H9 (cell line): Measurements from ENCODE around the gene AFAP1L2. TPM values are rescaled to one million over a fixed set of nuclear protein-coding genes. Genes with fewer than 3 reads are reported as not detected.

Experiments used
- DNase-seq: peaks from one replicate; pipeline ENCODE4 v3.0.0-alpha.2; 2017
- H2AFZ ChIP-seq: one replicate; pipeline ENCODE4 v1.6.1; 2013; ENCODE audit warnings: mild to moderate bottlenecking, low read length, control low read depth, moderate library complexity
- H2AK5ac ChIP-seq: 2 replicates; pipeline ENCODE4 v1.6.1; 2013; ENCODE audit warnings: low read length, control low read depth, mixed read lengths; ENCODE audit not compliant: insufficient read length
- H2BK120ac ChIP-seq: one replicate; pipeline ENCODE4 v1.6.1; 2013; ENCODE audit warnings: low read depth, mild to moderate bottlenecking, low read length, control low read depth, inconsistent platforms; ENCODE audit not compliant: poor library complexity, severe bottlenecking
- H2BK12ac ChIP-seq: 2 replicates; pipeline ENCODE4 v1.6.1; 2013; ENCODE audit warnings: low read length, control low read depth, mixed read lengths, low read depth; ENCODE audit not compliant: insufficient read length
- H2BK15ac ChIP-seq: 2 replicates; pipeline ENCODE4 v1.6.1; 2013; ENCODE audit warnings: low read depth, low read length, control low read depth
- H2BK20ac ChIP-seq: one replicate; pipeline ENCODE4 v1.6.1; 2013; ENCODE audit warnings: low read depth, mild to moderate bottlenecking, low read length, control low read depth, inconsistent platforms; ENCODE audit not compliant: poor library complexity, severe bottlenecking
- H2BK5ac ChIP-seq: 2 replicates; pipeline ENCODE4 v1.6.1; 2013; ENCODE audit warnings: low read length, control low read depth, mixed read lengths; ENCODE audit not compliant: insufficient read length
- H3K14ac ChIP-seq: 2 replicates; pipeline ENCODE4 v1.6.1; 2013; ENCODE audit warnings: low read length, control low read depth; ENCODE audit not compliant: insufficient read depth
- H3K18ac ChIP-seq: 2 replicates; pipeline ENCODE4 v1.6.1; 2013; ENCODE audit warnings: low read depth, mild to moderate bottlenecking, mixed read lengths, low read length, control low read depth; ENCODE audit not compliant: insufficient read length
- H3K23ac ChIP-seq: 2 replicates; pipeline ENCODE4 v1.6.1; 2013; ENCODE audit warnings: low read length, control low read depth, mixed read lengths, low read depth; ENCODE audit not compliant: insufficient read length
- H3K23me2 ChIP-seq: 2 replicates; pipeline ENCODE4 v1.6.1; 2013; ENCODE audit warnings: low read depth, mild to moderate bottlenecking, mixed read lengths, low read length, control low read depth; ENCODE audit not compliant: insufficient read length, poor library complexity, severe bottlenecking
- H3K27ac ChIP-seq: 2 replicates; pipeline ENCODE4 v1.5.1; 2013; ENCODE audit warnings: low read length, control low read depth, mixed read lengths, low read depth; ENCODE audit not compliant: insufficient read length
- H3K27me3 ChIP-seq: 2 replicates; pipeline ENCODE4 v1.6.1; 2013; ENCODE audit warnings: low read length, control low read depth, inconsistent platforms; ENCODE audit not compliant: insufficient read depth
- H3K4ac ChIP-seq: 2 replicates; pipeline ENCODE4 v1.6.1; 2013; ENCODE audit warnings: low read depth, mild to moderate bottlenecking, control low read depth, inconsistent platforms, low read length, moderate library complexity
- H3K4me1 ChIP-seq: 2 replicates; pipeline ENCODE4 v1.6.1; 2013; ENCODE audit warnings: low read length, control low read depth, inconsistent platforms; ENCODE audit not compliant: insufficient read depth
- H3K4me2 ChIP-seq: 2 replicates; pipeline ENCODE4 v1.6.1; 2013; ENCODE audit warnings: low read length, control low read depth, mixed read lengths; ENCODE audit not compliant: insufficient read length, insufficient read depth
- H3K56ac ChIP-seq: 2 replicates; pipeline ENCODE4 v1.6.1; 2013; ENCODE audit warnings: low read depth, mild to moderate bottlenecking, mixed read lengths, low read length, control low read depth; ENCODE audit not compliant: insufficient read length
- H3K79me1 ChIP-seq: 2 replicates; pipeline ENCODE4 v1.6.1; 2013; ENCODE audit warnings: low read depth, mild to moderate bottlenecking, moderate library complexity, low read length, control low read depth, inconsistent platforms; ENCODE audit not compliant: insufficient read depth, poor library complexity, severe bottlenecking
- H3K79me2 ChIP-seq: 2 replicates; pipeline ENCODE4 v1.6.1; 2013; ENCODE audit warnings: low read length, control low read depth, inconsistent platforms; ENCODE audit not compliant: insufficient read depth
- H3K9ac ChIP-seq: 2 replicates; pipeline ENCODE4 v1.6.1; 2013; ENCODE audit warnings: low read length, control low read depth, mixed read lengths; ENCODE audit not compliant: insufficient read length; ENCODE audit errors: extremely low read depth
- H3K9me3 ChIP-seq: one replicate; pipeline ENCODE4 v1.6.1; 2013; ENCODE audit warnings: low read depth, low read length, inconsistent platforms; ENCODE audit not compliant: control insufficient read depth
- H3T11ph ChIP-seq: one replicate; pipeline ENCODE4 v1.6.1; 2013; ENCODE audit warnings: mild to moderate bottlenecking, low read length, control low read depth, inconsistent platforms
- H4K20me1 ChIP-seq: one replicate; pipeline ENCODE4 v1.6.1; 2013; ENCODE audit not compliant: control insufficient read depth, insufficient read length, insufficient read depth
- H4K5ac ChIP-seq: 2 replicates; pipeline ENCODE4 v1.6.1; 2013; ENCODE audit warnings: low read depth, mild to moderate bottlenecking, mixed read lengths, low read length, control low read depth; ENCODE audit not compliant: insufficient read length
- H4K8ac ChIP-seq: replicated peaks from 2 replicates; pipeline ENCODE4 v1.6.1; 2013; ENCODE audit warnings: low read length, control low read depth, mixed read lengths, low read depth; ENCODE audit not compliant: insufficient read length
- H4K91ac ChIP-seq: 2 replicates; pipeline ENCODE4 v1.6.1; 2013; ENCODE audit warnings: low read depth, mild to moderate bottlenecking, moderate library complexity, mixed read lengths, low read length, control low read depth; ENCODE audit not compliant: insufficient read length
- H3K27ac Mint-ChIP-seq, 3 experiments: 2 replicates in 2 of 3; 3 replicates in 1 of 3; pipeline ENCODE4 v1.8.0; 2020 to 2021; ENCODE audit warnings: mixed read lengths in 3 of 3, mild to moderate bottlenecking in 1 of 3, moderate library complexity in 1 of 3
- H3K27me3 Mint-ChIP-seq: 2 replicates; pipeline ENCODE4 v1.8.0; 2021; ENCODE audit warnings: low read depth, mild to moderate bottlenecking, moderate library complexity, mixed read lengths
- H3K36me3 Mint-ChIP-seq, 3 experiments: 2 replicates in 2 of 3; 3 replicates in 1 of 3; pipeline ENCODE4 v1.8.0; 2020 to 2021; ENCODE audit warnings: low read depth in 3 of 3, mixed read lengths in 3 of 3; ENCODE audit not compliant: insufficient read depth in 1 of 3
- H3K4me1 Mint-ChIP-seq, 2 experiments: 2 replicates each; pipeline ENCODE4 v1.8.0; 2020; ENCODE audit warnings: mixed read lengths in 2 of 2
- H3K4me3 Mint-ChIP-seq, 2 experiments: 2 replicates in 1 of 2; 3 replicates in 1 of 2; pipeline ENCODE4 v1.8.0; 2020 to 2021; ENCODE audit warnings: mild to moderate bottlenecking in 2 of 2, mixed read lengths in 2 of 2, moderate library complexity in 1 of 2
- H3K9me3 Mint-ChIP-seq, 2 experiments: 2 replicates in 1 of 2; 3 replicates in 1 of 2; pipeline ENCODE4 v1.8.0; 2020; ENCODE audit warnings: mild to moderate bottlenecking in 2 of 2, mixed read lengths in 2 of 2, moderate library complexity in 1 of 2
- WGBS: extraction: QIAGEN DNeasy Blood & Tissue Kit; methylation state at CpG from one replicate; pipeline ENCODE4 v1.1.7; 2013; ENCODE audit warnings: missing lambda C conversion rate, low lambda C conversion rate, mixed read lengths; ENCODE audit not compliant: insufficient read length; ENCODE audit errors: extremely low coverage; 5-methylcytosine and 5-hydroxymethylcytosine counted together
- total RNA-seq: library from RNA; stranded (reverse); gene quantifications from 2 replicates; pipeline ENCODE4 v1.2.1, GENCODE V29; 2021
- TF ChIP-seq, protein P1 (sequence below): fragments of 200-600 bp; sonication (generic); conservative IDR thresholded peaks from 3 replicates; pipeline ENCODE4 v1.8.0; 2021; ENCODE audit warnings: antibody characterized with exemption, mild to moderate bottlenecking

Gene AFAP1L2
- total RNA-seq, 1 experiment from 2014 or later: 0.77 TPM

DNA sequence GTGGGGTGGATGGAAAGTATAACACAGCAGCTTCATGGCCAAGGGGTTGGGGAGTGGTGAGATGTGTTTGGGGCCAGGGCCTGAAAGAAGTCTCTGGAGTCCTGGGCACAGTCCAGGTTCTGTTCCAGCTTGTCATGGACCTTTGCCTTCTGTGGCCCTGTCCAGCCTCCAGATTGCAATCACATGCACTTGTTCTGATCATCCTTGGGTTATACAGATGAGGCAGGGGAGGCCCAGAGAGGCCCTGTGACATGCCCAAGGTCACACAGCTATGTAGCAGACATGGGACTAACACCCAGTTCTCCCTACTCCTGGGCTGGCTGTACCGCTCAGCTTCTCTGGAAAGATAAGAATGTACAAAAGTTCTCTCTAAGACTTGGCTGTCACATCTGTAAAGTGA is 153.6 kb downstream of the AFAP1L2 start:
- no peaks in the 10 kb centered on the region for H4K20me1 ChIP-seq
- H3K27me3 ChIP-seq: no peaks in the 10 kb centered on the region
- no peak overlapping the region for H3K56ac ChIP-seq
- no peak overlapping the region for H3K9ac ChIP-seq
- DNase-seq: no peak
- H2AK5ac ChIP-seq: no peak overlapping the region
- no peaks in the 10 kb centered on the region for H3K4me1 ChIP-seq
- H3K4ac ChIP-seq: no peak overlapping the region
- no peak overlapping the region for H3K4me2 ChIP-seq
- H2BK15ac ChIP-seq: no peak overlapping the region
- H3K27ac Mint-ChIP-seq: no peak overlapping the region; a peak in 1 of 7 replicates
- no peak overlapping the region for H3K27ac ChIP-seq
- H3K79me2 ChIP-seq: no peaks in the 10 kb centered on the region
- TF ChIP-seq, protein P1, sequence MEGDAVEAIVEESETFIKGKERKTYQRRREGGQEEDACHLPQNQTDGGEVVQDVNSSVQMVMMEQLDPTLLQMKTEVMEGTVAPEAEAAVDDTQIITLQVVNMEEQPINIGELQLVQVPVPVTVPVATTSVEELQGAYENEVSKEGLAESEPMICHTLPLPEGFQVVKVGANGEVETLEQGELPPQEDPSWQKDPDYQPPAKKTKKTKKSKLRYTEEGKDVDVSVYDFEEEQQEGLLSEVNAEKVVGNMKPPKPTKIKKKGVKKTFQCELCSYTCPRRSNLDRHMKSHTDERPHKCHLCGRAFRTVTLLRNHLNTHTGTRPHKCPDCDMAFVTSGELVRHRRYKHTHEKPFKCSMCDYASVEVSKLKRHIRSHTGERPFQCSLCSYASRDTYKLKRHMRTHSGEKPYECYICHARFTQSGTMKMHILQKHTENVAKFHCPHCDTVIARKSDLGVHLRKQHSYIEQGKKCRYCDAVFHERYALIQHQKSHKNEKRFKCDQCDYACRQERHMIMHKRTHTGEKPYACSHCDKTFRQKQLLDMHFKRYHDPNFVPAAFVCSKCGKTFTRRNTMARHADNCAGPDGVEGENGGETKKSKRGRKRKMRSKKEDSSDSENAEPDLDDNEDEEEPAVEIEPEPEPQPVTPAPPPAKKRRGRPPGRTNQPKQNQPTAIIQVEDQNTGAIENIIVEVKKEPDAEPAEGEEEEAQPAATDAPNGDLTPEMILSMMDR: no peak
- no peak overlapping the region for H3K4me3 Mint-ChIP-seq
- no peak overlapping the region for H2BK20ac ChIP-seq
- no peak overlapping the region for H2BK5ac ChIP-seq
- no peak overlapping the region for H4K5ac ChIP-seq
- no peaks in the 10 kb centered on the region for H3K79me1 ChIP-seq
- H3K23ac ChIP-seq: no peak overlapping the region
- no peaks in the 10 kb centered on the region for H3K23me2 ChIP-seq
- no peaks in the 10 kb centered on the region for H3K9me3 ChIP-seq
- WGBS: no CpG with 5 or more reads among the region's 1 CpG
- H3K4me1 Mint-ChIP-seq: peaks cover 0 to 2% of the 10 kb centered on the region in 2 experiments; a peak in 3 of 4 replicates
- H2BK120ac ChIP-seq: no peak overlapping the region
- no peak overlapping the region for H4K8ac ChIP-seq
- H4K91ac ChIP-seq: no peak overlapping the region
- no peaks in the 10 kb centered on the region; the same call in 1 of the 2 replicates for H3K27me3 Mint-ChIP-seq
- H2AFZ ChIP-seq: no peak overlapping the region
- no peak overlapping the region for H2BK12ac ChIP-seq
- H3K36me3 Mint-ChIP-seq: peaks cover 9 to 18% (median 14%) of the 10 kb centered on the region in 3 experiments
- H3K14ac ChIP-seq: no peak overlapping the region
- H3T11ph ChIP-seq: no peak overlapping the region
- no peak overlapping the region for H3K18ac ChIP-seq
- H3K9me3 Mint-ChIP-seq: peaks cover 11 to 13% of the 10 kb centered on the region in 2 experiments
